GM12801 (cell line): Measurements from ENCODE around the gene STPG2.

ENCODE experiments used
- CTCF ChIP-seq: IDR thresholded peaks from one replicate; pipeline ENCODE4 v1.5.1; 2011; ENCODE audit warnings: control low read depth; ENCODE audit not compliant: insufficient read length; ENCODE audit errors: extremely low read depth

STPG2 gene

GRCh38 chr4:97759785-97760184, 383.5 kb downstream of the STPG2 start:
- TF ChIP-seq CTCF, result no peak

DNA sequence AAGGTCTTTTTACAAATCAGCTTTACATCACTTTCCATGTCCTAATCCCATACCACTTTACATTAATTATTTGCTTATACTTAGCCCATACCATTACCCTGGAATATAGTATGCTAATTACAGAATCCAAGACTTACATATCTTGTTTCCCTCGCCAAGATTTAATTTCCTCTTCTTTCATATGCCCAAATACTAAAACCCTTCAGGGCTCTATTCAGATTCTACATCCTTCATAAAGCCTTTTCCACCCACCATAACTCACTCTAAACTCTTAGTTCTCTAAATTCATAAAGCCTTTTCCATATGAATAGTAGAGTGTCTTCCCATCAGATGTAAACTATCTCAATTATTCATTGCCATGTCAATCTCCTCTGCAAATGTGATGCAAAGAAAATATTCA, 390.7 kb downstream of the STPG2 start:
- no peak for TF ChIP-seq CTCF

DNA sequence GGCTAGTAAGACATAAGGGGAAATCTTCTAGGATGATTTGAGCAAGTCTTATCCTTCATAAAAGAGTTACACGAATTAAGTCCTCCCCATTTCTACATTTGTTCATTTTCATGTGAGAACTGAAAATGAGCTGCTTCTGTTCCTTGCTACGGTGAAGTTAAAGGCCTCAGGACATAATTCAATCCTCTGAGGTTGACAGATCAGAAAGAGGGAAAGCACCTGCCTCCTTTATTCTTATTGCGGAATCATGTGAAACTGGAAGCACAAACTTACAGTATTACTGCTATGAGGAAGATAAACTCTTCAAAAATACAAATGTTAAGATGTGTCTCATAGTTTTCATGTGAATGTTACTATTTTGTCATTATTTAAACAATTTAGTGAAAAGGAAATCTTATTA, 395.3 kb downstream of the STPG2 start:
- no peak for TF ChIP-seq CTCF

- TF ChIP-seq CTCF, result no peak
Measured at GRCh38 chr4:97720869-97721432, 422.3 kb downstream of the STPG2 start.

- no peak for TF ChIP-seq CTCF
Measured at GRCh38 chr4:97691111-97691605, 452.1 kb downstream of the STPG2 start.

- TF ChIP-seq CTCF, result no peak
Measured at GRCh38 chr4:97670703-97671269, 472.5 kb downstream of the STPG2 start.

DNA sequence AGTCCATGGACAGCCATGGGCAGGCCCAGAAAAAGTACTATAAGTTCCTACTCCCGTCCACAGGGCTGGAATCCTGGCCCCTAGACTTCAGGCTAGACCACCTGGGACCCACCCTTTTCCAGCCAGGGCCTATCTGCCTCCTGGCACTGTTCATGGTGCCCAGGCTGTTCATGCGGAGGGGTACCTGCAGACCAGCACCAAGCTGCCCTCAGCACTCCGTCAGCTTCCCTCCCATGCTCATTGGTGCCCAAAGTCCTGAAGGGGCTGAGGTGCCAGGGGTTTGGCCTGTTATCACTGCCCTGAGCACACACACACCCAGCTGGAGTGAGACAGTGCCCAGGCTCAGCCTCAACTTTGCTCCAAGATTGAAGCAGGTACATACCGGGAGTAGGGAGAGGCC, 477.7 kb downstream of the STPG2 start:
- no peak for TF ChIP-seq CTCF

DNA sequence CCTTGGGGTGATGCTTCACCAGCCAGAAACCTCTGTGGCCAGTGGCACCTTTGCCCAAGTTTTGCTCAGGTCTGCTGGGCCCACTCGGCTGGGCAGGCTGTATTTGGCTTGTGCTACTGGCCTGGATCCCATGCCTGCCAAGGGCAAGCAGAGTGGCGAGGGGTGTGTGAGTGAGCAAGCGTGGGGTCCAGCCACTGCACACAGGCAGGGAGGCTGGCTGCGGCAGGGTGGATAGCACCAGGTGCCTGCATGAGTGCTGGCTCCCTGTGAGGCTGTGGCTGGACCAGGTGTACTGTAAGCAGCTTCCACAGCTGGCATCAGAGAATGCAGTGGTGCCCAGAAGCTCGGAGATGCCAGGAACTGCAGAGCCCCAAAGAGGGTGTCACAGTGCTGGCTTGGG, 478.5 kb downstream of the STPG2 start:
- TF ChIP-seq CTCF, result no peak
